ENCODE measurements around the gene GNG3.
"Not testable (repeated sequence)": the region's sequence is repeated elsewhere in the genome, so short reads cannot be mapped to it uniquely, and the experiment has no call there.

The GNG3 gene

DNA sequence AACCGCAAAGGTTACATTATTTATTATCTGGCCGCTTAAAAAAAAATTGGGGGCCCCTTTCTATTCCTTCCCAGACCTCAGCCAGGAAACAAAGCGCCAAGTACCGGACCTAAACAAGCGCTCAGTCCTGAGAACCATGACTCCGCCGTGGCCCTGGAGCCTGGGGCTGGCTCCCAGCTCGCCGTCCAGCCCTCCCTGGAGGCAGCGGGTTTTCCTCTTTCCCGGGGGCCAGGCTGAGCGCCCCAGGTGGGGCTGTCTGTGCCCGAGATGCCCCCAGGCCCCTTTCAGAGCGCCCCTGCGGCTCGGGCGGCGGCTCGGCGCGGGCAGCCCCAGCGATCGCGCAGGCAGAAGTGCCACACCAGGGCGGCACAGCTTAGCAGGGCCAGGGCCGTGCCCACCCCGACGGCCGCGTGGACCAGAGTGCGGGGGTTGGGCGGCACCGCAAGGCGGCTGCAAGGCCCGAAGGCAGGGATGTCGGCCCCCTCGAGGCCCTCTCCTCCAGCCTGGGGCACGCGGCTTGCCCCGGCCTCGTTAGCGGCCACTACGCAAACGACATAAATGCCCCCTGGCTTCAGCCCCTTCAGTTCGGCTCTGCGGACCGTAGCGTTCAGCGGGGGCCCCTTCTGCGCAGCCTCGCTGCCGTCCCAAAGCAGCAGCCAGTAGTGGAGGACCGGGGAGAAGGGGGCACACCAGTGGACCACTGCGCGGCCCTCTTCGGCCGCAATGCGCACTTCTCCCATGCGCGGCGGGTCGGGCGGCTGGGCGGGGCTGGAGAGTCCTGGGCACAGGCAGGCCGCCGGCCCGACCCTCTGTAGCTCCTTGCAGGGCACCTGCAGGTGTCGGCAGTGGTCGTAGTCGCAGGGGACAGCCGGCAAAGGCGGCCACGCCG is 19.7 kb upstream of the GNG3 start:
- DNase-seq (ENCODE audit: low read depth) = no peak

DNA sequence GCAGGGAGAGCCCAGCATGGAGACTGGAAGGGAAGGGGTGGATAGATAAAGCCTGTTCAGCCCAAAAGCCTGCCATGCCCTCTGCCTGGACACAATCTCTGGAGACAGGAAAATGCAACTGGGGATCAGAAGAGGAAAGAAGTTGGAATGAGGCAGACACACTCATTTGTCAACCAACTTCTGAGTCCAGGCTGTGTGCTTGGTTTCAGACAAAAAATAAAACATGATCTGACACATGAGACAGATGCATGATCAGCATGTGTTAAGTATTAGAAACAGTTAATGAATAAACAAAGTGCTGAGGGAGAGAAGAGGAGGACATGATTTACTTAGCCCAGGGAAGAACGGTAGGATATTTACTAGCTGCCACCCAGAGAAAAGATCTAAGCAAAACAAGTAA is 19.0 kb upstream of the GNG3 start:
- no peak for DNase-seq (ENCODE audit: low read depth)

DNA sequence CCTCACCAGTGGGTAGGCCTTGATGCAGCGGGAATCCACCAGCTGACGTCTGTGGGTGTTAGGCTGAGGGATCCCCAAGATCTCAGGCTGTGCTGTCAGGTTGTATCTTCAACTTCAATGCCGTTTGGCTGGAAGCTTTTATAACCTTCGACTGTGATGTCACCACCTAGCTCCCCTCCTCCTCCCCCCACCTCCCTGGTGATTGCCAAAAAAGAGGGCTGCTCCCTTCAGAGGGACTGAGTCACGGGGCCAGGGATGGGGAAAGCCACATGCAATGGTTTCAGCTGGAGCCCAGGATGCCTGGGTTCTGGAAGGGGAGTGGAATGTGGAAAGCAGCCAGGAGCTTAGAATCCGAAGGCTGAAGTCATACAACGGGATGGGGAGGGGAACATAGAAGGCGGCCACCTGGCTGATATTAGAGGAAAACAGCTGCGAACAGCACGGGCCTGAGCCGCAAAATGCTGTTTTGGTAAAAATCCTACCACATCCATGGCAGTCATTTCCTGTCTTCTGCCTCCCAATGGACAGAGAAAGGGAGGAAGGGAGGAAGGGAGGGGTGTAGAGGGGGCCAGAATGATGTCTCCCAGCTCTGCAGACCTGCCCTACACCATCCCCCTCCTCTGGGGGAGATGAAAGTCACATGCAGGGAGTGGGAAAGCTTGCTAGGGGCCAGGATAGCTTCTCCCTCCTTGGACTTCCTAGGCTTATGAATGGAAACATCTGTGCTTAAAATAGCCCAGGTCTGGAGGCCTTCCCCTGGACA is 17.9 kb upstream of the GNG3 start, which contains the start of gene LRRN4CL:
Gene LRRN4CL (minus strand): TSS at position 110 of the 763 bp plus-strand sequence. CDS start 1,022 bp downstream, outside the sequence.
- DNase-seq (ENCODE audit: low read depth) = peak; percentile 91

GRCh38 chr11:62693624-62694023 is 13.9 kb upstream of the GNG3 start:
- not testable (repeated sequence) for DNase-seq (ENCODE audit: low read depth)

DNA sequence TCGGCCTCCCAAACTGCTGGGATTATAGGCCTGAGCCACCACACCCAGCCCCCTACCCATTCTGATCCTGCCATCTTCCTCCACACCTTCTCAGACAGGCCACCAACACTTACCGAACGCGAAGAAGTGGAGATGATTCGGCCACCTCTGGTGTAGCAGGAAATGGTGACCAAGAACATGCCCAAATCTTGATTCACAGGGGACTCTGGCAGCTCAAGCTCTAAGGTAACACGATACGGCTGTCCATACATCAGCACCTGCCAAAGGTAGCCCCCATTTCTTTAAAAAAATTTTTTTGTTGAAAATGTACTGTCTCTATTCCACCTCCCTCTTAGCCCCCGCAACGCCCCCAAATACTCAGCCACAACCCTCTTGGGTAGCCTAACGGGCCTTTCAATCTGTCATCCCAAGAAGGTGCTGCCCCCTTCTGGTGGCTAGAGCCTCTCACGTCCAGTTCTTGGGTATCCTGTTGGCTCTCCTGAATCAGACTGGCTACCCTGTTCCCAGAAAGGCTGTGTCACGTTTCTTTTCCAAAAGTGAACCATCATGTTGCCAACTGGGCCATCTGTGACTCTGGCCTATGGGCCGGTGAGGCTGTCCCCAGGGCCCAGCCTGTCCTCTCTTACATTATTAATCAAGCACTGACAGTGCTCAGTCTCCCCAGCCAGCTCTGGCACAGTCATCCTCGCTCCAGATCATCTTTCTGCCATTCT is 12.9 kb upstream of the GNG3 start:
- peak; percentile 81 for DNase-seq (ENCODE audit: low read depth)

- DNase-seq (ENCODE audit: low read depth) = no peak
These were observed 5.2 kb upstream of the GNG3 start for GRCh38 chr11:62702246-62702645.

GRCh38 chr11:62703921-62704320 is 3.6 kb upstream of the GNG3 start:
- not testable (repeated sequence) for DNase-seq (ENCODE audit: low read depth)

GRCh38 chr11:62705413-62705812 is 2.1 kb upstream of the GNG3 start:
- DNase-seq (ENCODE audit: low read depth) = no peak

GRCh38 chr11:62705880-62706849 is 1.3 kb upstream of the GNG3 start:
- DNase-seq (ENCODE audit: low read depth) = peak; percentile 94

GRCh38 chr11:62706850-62707247 is 627 bp upstream of the GNG3 start:
- DNase-seq (ENCODE audit: low read depth) = no peak

- DNase-seq (ENCODE audit: low read depth) = no peak
These were observed 916 bp downstream of the GNG3 start for GRCh38 chr11:62708392-62708791.

DNA sequence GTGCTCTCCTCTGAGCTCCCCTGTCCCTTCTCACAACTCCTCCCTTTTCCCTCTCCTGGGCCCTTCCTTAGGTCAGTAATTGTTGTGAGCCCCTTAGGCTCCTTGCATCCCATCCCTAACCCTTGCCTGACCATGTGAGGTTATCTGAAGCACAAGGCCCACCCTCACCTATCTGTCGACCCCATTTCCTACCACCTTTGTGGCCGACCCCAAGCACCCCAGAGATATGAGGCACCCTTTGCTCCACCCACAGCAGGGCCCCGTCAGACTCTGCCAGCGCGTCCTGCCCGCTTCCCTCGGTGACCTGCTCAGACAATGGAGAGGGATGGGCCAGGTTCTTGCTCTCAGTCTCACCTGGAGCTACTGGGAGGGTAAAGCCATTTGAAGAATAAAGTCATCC is 1.3 kb downstream of the GNG3 start:
- DNase-seq (ENCODE audit: low read depth) = no peak

DNA sequence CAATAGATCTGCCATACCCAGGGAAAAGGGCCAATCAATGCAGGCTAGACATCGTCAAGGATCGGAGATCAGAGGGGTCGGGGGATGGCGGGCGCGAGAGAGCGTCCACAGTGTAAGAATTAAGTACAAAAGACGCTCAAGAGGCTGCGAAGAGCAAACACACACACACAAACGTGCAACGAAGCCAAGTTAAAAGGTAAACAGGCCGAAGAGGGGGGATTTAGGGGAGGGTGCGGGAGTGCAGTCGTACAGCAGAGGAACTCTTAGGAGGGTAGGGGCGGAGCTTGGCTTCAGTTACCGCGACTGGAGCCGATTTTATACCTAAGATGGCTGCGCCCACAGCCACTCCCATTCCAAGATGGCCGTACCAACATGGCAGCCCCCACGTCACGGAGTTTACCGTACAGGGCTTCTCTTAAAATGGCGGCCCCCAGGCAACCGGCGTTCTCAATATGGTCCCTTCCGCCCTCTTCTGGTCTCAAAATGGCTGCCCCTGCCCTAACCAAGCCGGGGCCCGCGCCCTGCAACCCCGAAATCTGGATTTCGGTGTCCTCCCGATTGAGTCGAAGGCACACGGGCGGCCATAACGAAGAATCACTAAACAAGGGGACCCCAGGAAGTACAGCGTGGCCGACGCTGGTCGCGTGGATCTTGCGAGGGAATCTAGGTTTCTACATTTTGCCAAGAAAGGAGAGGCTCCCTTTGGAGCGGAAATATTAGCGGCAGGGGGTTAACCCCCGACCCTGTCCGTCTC is 1.9 kb downstream of the GNG3 start:
- peak; percentile 99 for DNase-seq (ENCODE audit: low read depth)

DNA sequence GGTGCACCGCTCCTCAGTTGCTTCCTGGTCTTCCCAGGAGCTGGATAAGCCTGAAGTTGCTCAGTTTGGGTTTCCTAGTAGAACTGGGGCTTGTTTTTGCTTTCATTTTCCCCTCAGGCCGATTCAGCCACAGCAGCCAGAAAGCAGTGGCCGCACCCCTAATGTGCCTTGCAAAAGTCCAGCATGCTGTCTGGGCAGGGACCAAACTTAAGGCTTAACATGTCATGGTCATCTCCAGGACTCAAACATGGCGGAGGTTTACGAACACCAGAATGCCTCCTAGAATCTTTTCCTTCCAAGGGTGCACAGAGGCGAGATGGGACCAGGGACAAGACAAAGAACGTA is 2.5 kb downstream of the GNG3 start:
- DNase-seq (ENCODE audit: low read depth) = peak; percentile 55

- DNase-seq (ENCODE audit: low read depth) = no peak
These were observed 4.9 kb downstream of the GNG3 start for GRCh38 chr11:62712276-62712812.

- no peak for DNase-seq (ENCODE audit: low read depth)
These were observed 5.4 kb downstream of the GNG3 start for GRCh38 chr11:62712861-62713260.

DNA sequence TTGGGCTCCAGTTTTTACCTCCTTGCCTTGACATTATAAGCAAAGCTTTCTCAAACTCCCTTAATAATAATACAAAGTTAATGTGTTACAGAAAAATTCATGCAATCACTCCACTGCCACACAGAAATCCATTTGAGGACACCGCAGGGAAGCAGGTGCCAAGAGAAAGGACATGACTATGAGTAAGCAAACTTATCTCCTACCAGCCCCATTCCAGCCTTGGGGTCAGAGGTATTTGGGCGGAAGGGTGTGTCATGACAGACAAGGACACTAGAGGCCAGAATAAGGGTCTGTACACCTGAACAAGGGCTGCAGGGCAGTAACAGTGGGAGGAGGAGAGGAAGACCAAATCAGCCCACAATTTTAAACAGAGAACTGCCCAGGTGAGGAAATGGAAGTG is 5.9 kb downstream of the GNG3 start:
- DNase-seq (ENCODE audit: low read depth) = no peak

DNA sequence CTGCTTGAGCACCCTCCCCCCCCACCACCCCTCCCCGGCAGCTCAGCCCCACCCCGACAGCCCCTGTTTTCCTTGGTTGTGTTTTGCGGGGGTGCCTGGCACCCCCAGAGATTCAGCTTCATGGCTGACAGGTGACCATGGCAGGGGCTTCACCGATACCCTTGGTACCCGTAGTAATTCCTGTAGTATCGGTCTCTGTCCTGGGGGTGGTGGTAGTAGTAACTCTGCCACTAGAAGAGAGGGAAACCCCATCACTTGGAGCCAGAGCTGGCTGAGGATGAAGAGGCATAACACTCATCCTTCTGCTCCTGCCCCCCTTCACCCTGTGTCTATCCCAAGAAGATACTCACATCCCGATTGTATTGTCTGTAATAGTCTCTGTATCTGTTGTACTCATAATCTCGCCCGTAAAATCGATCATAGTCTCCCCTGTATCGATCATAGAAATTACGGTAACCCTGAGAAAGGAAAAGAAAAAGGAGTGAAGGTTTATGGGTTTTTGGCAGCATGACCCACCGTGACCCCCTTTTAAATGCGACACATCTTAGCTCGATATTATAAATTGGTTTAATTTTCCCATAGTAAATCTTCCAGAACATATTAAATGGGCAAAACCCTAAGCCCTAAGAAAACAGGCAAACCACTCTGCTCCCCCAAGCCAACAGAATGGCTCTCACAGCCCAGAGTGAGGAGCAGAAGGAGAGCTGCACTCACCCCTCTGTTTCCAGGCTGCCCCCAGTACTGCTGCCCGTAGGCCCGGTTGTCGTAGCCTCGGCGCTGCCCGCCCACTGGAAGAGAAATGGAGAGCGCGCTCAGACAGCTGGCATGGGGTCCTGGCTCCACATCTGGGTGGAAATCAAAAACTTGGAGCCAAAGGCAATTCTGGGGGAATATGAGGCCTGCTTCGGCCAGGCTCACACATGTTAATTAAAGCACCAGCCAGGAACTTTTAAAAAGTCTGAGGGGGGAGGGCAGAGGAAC is 8.0 kb downstream of the GNG3 start:
- DNase-seq (ENCODE audit: low read depth) = no peak

DNA sequence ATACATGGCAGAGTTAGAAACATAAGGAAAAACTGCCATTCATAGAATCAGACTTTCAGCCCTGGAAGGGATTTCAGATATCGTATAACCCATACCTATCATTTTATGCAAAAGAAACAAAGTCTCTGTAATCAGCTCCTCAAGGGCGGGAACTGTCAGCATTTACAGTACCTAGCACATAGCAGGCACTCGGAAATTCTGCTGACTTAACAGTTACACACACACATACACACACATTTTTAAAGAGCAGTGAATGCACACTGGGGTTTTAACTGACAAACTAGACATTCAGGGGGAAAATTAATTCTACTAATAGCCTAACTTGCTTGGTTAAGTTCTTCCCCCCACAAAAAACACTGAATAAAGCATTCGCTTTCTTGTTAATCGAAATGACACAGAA is 8.7 kb downstream of the GNG3 start:
- DNase-seq (ENCODE audit: low read depth) = no peak
